GM12878 (cell line): ENCODE results near the gene MAL. TPM values are rescaled to one million over a fixed set of nuclear protein-coding genes. Genes with fewer than 3 reads are reported as not detected.

ENCODE experiments used
- ATAC-seq: fragments of 200-7000 bp; cut with Tn5 transposase; 3 replicates; pipeline ENCODE4 v1.9.1; 2020; ENCODE audit warnings: mild to moderate bottlenecking, moderate library complexity
- BruUV-seq: library from RNA; stranded (reverse); fragments of 400-500 nt; replicated peaks from 2 replicates; lab custom pipeline; 2021; lab: Mats Ljungman, UMichigan
- CTCF ChIA-PET: fragments of 300-600 bp; sonication (Branson Sonifier 250); formaldehyde crosslinking; extraction: SDS; loops from one replicate; lab custom pipeline; 2021; ENCODE audit warnings: inconsistent platforms; lab: Yijun Ruan, JAX
- POLR2A ChIA-PET: fragments of 350-600 bp; formaldehyde crosslinking; extraction: SDS; loops from one replicate; lab custom pipeline; 2021; ENCODE audit warnings: inconsistent platforms; lab: Charles Lee
- RAD21 ChIA-PET: fragments of 300-600 bp; sonication (Branson Sonifier 250); formaldehyde crosslinking; loops from one replicate; lab custom pipeline; 2023; ENCODE audit warnings: antibody characterized with exemption; ENCODE audit not compliant: unreplicated experiment; lab: Charles Lee
- SMC1A ChIA-PET: fragments of 300-600 bp; sonication (Branson Sonifier 250); formaldehyde crosslinking; loops from one replicate; lab custom pipeline; 2023; ENCODE audit not compliant: unreplicated experiment, uncharacterized antibody; lab: Charles Lee
- DNase-seq: peaks from one replicate; pipeline ENCODE4 v3.0.0-alpha.2; 2011; ENCODE audit warnings: low read depth, low spot score
- FAIRE-seq: peaks from 3 replicates; lab custom pipeline; 2011; peaks lifted over from hg19 to GRCh38; lab: Jason Lieb, UNC
- H2AFZ ChIP-seq: 2 replicates; pipeline ENCODE4 v1.6.0; 2011; ENCODE audit warnings: low read depth, low read length, control low read depth; ENCODE audit not compliant: control insufficient read depth
- H3K27ac ChIP-seq: 2 replicates; pipeline ENCODE4 v1.5.1; 2011; ENCODE audit warnings: control low read depth; ENCODE audit not compliant: control insufficient read depth, insufficient read depth
- H3K27me3 ChIP-seq, 2 experiments: replicated peaks in 1 of 2; 2 replicates each; pipeline versions ENCODE4 v1.6.0 to v1.6.1; 2011; ENCODE audit warnings: low read length in 1 of 2; ENCODE audit not compliant: control insufficient read depth in 2 of 2, insufficient read depth in 2 of 2
- H3K36me3 ChIP-seq, 2 experiments: 2 replicates each; pipeline ENCODE4 v1.5.1; 2011; ENCODE audit warnings: low read length in 1 of 2; ENCODE audit not compliant: control insufficient read depth in 2 of 2, insufficient read depth in 2 of 2
- H3K4me1 ChIP-seq: 2 replicates; pipeline ENCODE4 v1.6.1; 2011; ENCODE audit warnings: mild to moderate bottlenecking, low read length, moderate library complexity, mixed read lengths; ENCODE audit not compliant: control insufficient read depth, insufficient read depth
- H3K4me2 ChIP-seq: 2 replicates; pipeline ENCODE4 v1.6.0; 2011; ENCODE audit warnings: control low read depth; ENCODE audit not compliant: control insufficient read depth, insufficient read depth
- H3K4me3 ChIP-seq: fragments of 200-600 bp; sonication (generic); 2 replicates; pipeline ENCODE4 v1.5.1; 2016
- H3K79me2 ChIP-seq: 2 replicates; pipeline ENCODE4 v1.6.0; 2011; ENCODE audit warnings: low read length; ENCODE audit not compliant: control insufficient read depth, insufficient read depth
- H3K9ac ChIP-seq: 2 replicates; pipeline ENCODE4 v1.8.0; 2011; ENCODE audit warnings: low read length, control low read depth, mixed read lengths; ENCODE audit not compliant: control insufficient read depth, insufficient read depth
- H3K9me3 ChIP-seq: replicated peaks from 3 replicates; pipeline ENCODE4 v1.5.1; 2011; ENCODE audit warnings: mild to moderate bottlenecking, low read length; ENCODE audit not compliant: control insufficient read depth, insufficient read depth
- H4K20me1 ChIP-seq: 2 replicates; pipeline ENCODE4 v1.6.0; 2011; ENCODE audit not compliant: control insufficient read depth, insufficient read depth
- BACH1 ChIP-seq: fragments of 450-650 bp; IDR thresholded peaks from 2 replicates; pipeline ENCODE4 v1.6.1; 2017; ENCODE audit warnings: mild to moderate bottlenecking, borderline replicate concordance
- BHLHE40 ChIP-seq, 2 experiments: fragments of 450-650 bp in 1 of 2; IDR thresholded peaks; 2 replicates each; pipeline ENCODE4 v1.6.1; 2011 to 2017; ENCODE audit warnings: low read depth in 2 of 2, borderline replicate concordance in 1 of 2, improper control_type of control experiment in 1 of 2, low read length in 1 of 2, mild to moderate bottlenecking in 1 of 2
- CBX5 ChIP-seq: sonication (generic); IDR thresholded peaks from 2 replicates; pipeline ENCODE4 v1.6.1; 2016; ENCODE audit warnings: low read depth, moderate library complexity, mild to moderate bottlenecking, inconsistent platforms
- EED ChIP-seq: sonication (generic); IDR thresholded peaks from 2 replicates; pipeline ENCODE4 v1.6.1; 2016; ENCODE audit warnings: antibody characterized with exemption, low read depth
- ELK1 ChIP-seq: IDR thresholded peaks from 2 replicates; pipeline ENCODE4 v1.6.1; 2012; ENCODE audit warnings: low read depth, low read length, improper control_type of control experiment
- IRF4 ChIP-seq: IDR thresholded peaks from 2 replicates; pipeline ENCODE4 v1.6.1; 2011; ENCODE audit warnings: low read depth, low read length
- JUNB ChIP-seq: IDR thresholded peaks from 2 replicates; pipeline ENCODE4 v1.6.1; 2016; ENCODE audit warnings: antibody characterized with exemption, mild to moderate bottlenecking
- MYB ChIP-seq: fragments of 150-350 bp; IDR thresholded peaks from 2 replicates; pipeline ENCODE4 v1.6.1; 2014; ENCODE audit warnings: mild to moderate bottlenecking, low read depth, low read length, borderline replicate concordance
- PAX5 ChIP-seq: IDR thresholded peaks from 2 replicates; pipeline ENCODE4 v1.6.1; 2011; ENCODE audit warnings: low read depth, low read length, borderline replicate concordance
- RCOR1 ChIP-seq: conservative IDR thresholded peaks from 2 replicates; pipeline ENCODE4 v1.6.1; 2012; ENCODE audit warnings: low read depth, low read length, improper control_type of control experiment
- STAT1 ChIP-seq: fragments of 450-650 bp; conservative IDR thresholded peaks from 2 replicates; pipeline ENCODE4 v1.6.1; 2014; ENCODE audit warnings: antibody characterized with exemption, mild to moderate bottlenecking
- TCF7 ChIP-seq: IDR thresholded peaks from 2 replicates; pipeline ENCODE4 v1.6.1; 2014; ENCODE audit warnings: antibody characterized with exemption, borderline replicate concordance
- ZNF24 ChIP-seq: fragments of 450-650 bp; IDR thresholded peaks from 2 replicates; pipeline ENCODE4 v1.6.1; 2017; ENCODE audit warnings: antibody characterized with exemption, mild to moderate bottlenecking
- WGBS: methylation state at CpG from one replicate; pipeline ENCODE4 v1.1.6; 2016; ENCODE audit warnings: low lambda C conversion rate; ENCODE audit not compliant: insufficient replicate concordance, insufficient coverage; ENCODE audit errors: missing lambda C conversion rate; 5-methylcytosine and 5-hydroxymethylcytosine counted together
- in situ Hi-C: fragments of 300-500 bp; cut with MboI; formaldehyde crosslinking; loops from 9 replicates; pipeline ENCODE4 v1.14.3; 2018; ENCODE audit warnings: mixed read lengths
- intact Hi-C: fragments of 100-400 bp; cut with micrococcal nuclease; formaldehyde crosslinking; loops from one replicate; pipeline ENCODE4 v1.14.2; 2022; ENCODE audit not compliant: unreplicated experiment
- polyA plus RNA-seq, 11 experiments: library from polyadenylated mRNA; depleted of rRNA in 4 of 11; unstranded in 6 of 11; stranded (reverse) in 5 of 11; fragments of >200 nt; fragmentation: Nextera tagmentation in 4 of 11; fragmentation: Illumina TruSeq in 1 of 11; extraction: Ambion mirVana in 4 of 11; extraction: Trizol in 1 of 11; gene quantifications; 1 replicate in 1 of 11; 2 replicates in 10 of 11; pipeline versions ENCODE4 v1.2.1 to v1.2.3, GENCODE V29; 2011 to 2016; ENCODE audit warnings: inconsistent platforms in 2 of 11, missing spikeins in 2 of 11, low read depth in 1 of 11
- total RNA-seq, 4 experiments: library from RNA; depleted of rRNA in 3 of 4; stranded (reverse); fragments of >200 nt in 3 of 4; fragmentation: Illumina TruSeq in 1 of 4; extraction: Trizol in 1 of 4; gene quantifications; 2 replicates each; pipeline versions ENCODE4 v1.2.1 to v1.2.3, GENCODE V29; 2013 to 2021
- TF ChIP-seq, protein P1 (sequence below): fragments of 450-650 bp; IDR thresholded peaks from 2 replicates; pipeline ENCODE4 v1.6.1; 2017; ENCODE audit warnings: antibody characterized with exemption, mild to moderate bottlenecking, moderate library complexity
- TF ChIP-seq, protein P2 (sequence below): IDR thresholded peaks from 2 replicates; pipeline ENCODE4 v1.6.1; 2012; ENCODE audit warnings: low read depth, low read length, improper control_type of control experiment
- TF ChIP-seq, protein P3 (sequence below): fragments of 450-650 bp; IDR thresholded peaks from 2 replicates; pipeline ENCODE4 v1.6.1; 2016; ENCODE audit warnings: mild to moderate bottlenecking

Gene MAL
- total and polyA plus RNA-seq, 10 of the 15 experiments (the other 5 are each of a cell fraction or from before 2014, with no cell fraction given) = 1.3 to 4.5 (median 1.7) TPM

DNA sequence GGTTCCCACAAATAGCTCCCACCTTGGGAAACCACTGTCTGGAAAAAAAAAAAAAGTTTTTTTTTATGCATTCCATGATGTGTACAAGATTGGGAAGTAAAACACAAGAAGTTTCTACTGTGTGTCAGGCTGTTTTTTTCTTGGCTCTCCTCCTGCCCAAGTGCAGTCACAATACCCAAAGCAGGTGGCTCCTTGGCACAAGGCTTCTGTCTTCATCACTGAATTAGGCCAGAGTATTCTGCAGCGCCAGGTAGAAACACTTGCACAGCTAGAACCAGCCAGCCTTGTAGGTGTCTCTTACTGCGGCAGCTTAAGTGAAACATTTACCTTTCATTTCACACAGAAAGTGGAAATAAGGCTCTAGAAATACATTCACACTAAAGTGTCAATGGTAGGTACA lies 23.8 kb upstream of the MAL start:
- intact Hi-C loops = no loop called here
- ChIA-PET POLR2A (interaction anchor here (0.6 kb wide), 1 partner anchor 117 kb away, joined by 3 read pairs; no protein-coding TSS in a partner anchor), SMC1A (interaction anchor here (1.6 kb wide), 1 partner anchor 21 kb away, joined by 4 read pairs; no protein-coding TSS in a partner anchor), RAD21 (no interaction called here), CTCF (interaction anchor here (0.7 kb wide), 1 partner anchor 287 kb away, joined by 3 read pairs; no protein-coding TSS in a partner anchor)
- BruUV-seq = no TSS peak
- in situ Hi-C loops = no loop called here
- H4K20me1 ChIP-seq = no peaks in the 10 kb centered on the region
- FAIRE-seq (no peak), DNase-seq (no peak), ATAC-seq (no peak)
- no peak overlapping the region for H2AFZ ChIP-seq
- no peak overlapping the region for H3K4me2 ChIP-seq
- H3K79me2 ChIP-seq = no peaks in the 10 kb centered on the region
- H3K27me3 ChIP-seq = no peaks in the 10 kb centered on the region; a peak in 1 of 4 replicates
- no peaks in the 10 kb centered on the region for H3K9me3 ChIP-seq
- H3K27ac ChIP-seq = no peak overlapping the region
- WGBS = 44% methylated on average over 2 of the region's 2 CpGs
- TF ChIP-seq BHLHE40 (IDR thresholded peaks at IDR 0.05; ENCODE audit: borderline replicate concordance in 1 of 2, low read depth in 2 of 2, low read length in 1 of 2) (no peak), ELK1 (no peak), IRF4 (no peak), STAT1 (no peak), TCF7 (no peak), BACH1 (no peak), CBX5 (no peak), ZNF24 (no peak), EED (no peak), JUNB (no peak), RCOR1 (no peak), PAX5 (no peak), MYB (no peak)
- TF ChIP-seq, protein P1, sequence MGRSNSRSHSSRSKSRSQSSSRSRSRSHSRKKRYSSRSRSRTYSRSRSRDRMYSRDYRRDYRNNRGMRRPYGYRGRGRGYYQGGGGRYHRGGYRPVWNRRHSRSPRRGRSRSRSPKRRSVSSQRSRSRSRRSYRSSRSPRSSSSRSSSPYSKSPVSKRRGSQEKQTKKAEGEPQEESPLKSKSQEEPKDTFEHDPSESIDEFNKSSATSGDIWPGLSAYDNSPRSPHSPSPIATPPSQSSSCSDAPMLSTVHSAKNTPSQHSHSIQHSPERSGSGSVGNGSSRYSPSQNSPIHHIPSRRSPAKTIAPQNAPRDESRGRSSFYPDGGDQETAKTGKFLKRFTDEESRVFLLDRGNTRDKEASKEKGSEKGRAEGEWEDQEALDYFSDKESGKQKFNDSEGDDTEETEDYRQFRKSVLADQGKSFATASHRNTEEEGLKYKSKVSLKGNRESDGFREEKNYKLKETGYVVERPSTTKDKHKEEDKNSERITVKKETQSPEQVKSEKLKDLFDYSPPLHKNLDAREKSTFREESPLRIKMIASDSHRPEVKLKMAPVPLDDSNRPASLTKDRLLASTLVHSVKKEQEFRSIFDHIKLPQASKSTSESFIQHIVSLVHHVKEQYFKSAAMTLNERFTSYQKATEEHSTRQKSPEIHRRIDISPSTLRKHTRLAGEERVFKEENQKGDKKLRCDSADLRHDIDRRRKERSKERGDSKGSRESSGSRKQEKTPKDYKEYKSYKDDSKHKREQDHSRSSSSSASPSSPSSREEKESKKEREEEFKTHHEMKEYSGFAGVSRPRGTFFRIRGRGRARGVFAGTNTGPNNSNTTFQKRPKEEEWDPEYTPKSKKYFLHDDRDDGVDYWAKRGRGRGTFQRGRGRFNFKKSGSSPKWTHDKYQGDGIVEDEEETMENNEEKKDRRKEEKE = no peak
- TF ChIP-seq, protein P2, sequence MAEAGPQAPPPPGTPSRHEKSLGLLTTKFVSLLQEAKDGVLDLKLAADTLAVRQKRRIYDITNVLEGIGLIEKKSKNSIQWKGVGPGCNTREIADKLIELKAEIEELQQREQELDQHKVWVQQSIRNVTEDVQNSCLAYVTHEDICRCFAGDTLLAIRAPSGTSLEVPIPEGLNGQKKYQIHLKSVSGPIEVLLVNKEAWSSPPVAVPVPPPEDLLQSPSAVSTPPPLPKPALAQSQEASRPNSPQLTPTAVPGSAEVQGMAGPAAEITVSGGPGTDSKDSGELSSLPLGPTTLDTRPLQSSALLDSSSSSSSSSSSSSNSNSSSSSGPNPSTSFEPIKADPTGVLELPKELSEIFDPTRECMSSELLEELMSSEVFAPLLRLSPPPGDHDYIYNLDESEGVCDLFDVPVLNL = no peak
- TF ChIP-seq, protein P3, sequence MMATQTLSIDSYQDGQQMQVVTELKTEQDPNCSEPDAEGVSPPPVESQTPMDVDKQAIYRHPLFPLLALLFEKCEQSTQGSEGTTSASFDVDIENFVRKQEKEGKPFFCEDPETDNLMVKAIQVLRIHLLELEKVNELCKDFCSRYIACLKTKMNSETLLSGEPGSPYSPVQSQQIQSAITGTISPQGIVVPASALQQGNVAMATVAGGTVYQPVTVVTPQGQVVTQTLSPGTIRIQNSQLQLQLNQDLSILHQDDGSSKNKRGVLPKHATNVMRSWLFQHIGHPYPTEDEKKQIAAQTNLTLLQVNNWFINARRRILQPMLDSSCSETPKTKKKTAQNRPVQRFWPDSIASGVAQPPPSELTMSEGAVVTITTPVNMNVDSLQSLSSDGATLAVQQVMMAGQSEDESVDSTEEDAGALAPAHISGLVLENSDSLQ = no peak
- no peaks in the 10 kb centered on the region for H3K4me1 ChIP-seq
- no peak overlapping the region for H3K9ac ChIP-seq
- no peaks in the 10 kb centered on the region for H3K36me3 ChIP-seq
- H3K4me3 ChIP-seq = no peak overlapping the region
